Ishikawa (cell line): ENCODE measurements around the gene MYO7B.

Experiments used
- CREB1 ChIP-seq: IDR thresholded peaks from 2 replicates; pipeline ENCODE4 v1.6.1; 2012; ENCODE audit warnings: low read depth
- EGR1 ChIP-seq: IDR thresholded peaks from 2 replicates; pipeline ENCODE4 v1.6.1; 2012
- FOXM1 ChIP-seq: IDR thresholded peaks from 2 replicates; pipeline ENCODE4 v1.6.1; 2012; ENCODE audit warnings: low read depth, borderline replicate concordance
- NFIC ChIP-seq: IDR thresholded peaks from 2 replicates; pipeline ENCODE4 v1.6.1; 2012
- RAD21 ChIP-seq: IDR thresholded peaks from 2 replicates; pipeline ENCODE4 v1.6.1; 2012; ENCODE audit warnings: low read depth
- TAF1 ChIP-seq: IDR thresholded peaks from 2 replicates; pipeline ENCODE4 v1.6.1; 2012; ENCODE audit warnings: low read depth, mild to moderate bottlenecking
- TEAD4 ChIP-seq: IDR thresholded peaks from 2 replicates; pipeline ENCODE4 v1.6.1; 2012
- TF ChIP-seq, protein P1 (sequence below): IDR thresholded peaks from 2 replicates; pipeline ENCODE4 v1.6.1; 2012

DNA sequence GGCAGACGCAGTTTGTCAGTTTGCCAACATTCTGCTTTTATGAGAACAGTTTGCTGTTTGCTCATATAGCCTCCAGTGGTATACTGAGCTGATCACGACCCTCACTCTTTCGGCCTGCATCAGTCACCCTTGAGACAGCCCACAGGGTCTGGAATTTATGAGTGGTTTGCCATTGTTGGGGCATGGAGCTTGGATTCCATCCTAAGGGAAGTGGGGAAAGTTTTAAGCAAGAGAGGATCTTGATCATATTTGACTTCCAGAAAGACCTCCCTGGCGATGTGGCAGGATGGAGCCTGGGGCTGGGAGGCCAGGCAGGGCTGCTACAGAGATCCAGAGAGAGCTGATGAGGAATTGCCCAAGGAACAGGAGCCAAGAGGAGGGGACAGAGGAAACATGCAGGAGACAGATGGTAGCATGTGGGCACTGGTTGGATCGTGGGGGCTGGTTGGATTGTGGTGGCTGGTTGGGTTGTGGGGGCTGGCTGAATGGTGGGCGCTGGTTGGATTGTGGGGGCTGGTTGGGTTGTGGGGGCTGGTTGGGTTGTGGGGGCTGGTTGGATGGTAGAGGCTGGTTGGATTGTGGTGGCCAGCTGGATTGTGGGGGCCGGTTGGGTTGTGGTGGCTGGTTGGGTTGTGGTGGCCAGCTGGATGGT, 83.2 kb downstream of the MYO7B start:
- TF ChIP-seq EGR1 (no peak), NFIC (no peak), RAD21 (no peak), CREB1 (no peak), TEAD4 (no peak), FOXM1 (no peak), TAF1 (no peak)
- TF ChIP-seq, protein P1, sequence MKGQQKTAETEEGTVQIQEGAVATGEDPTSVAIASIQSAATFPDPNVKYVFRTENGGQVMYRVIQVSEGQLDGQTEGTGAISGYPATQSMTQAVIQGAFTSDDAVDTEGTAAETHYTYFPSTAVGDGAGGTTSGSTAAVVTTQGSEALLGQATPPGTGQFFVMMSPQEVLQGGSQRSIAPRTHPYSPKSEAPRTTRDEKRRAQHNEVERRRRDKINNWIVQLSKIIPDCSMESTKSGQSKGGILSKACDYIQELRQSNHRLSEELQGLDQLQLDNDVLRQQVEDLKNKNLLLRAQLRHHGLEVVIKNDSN = no peak
